CD14-positive monocyte (primary cell): ENCODE results near the gene PLXNA2. TPM values are rescaled to one million over a fixed set of nuclear protein-coding genes. Genes with fewer than 3 reads are reported as not detected.

ENCODE experiments used
- DNase-seq, 3 donors: peaks; one replicate each; pipeline ENCODE4 v3.0.0-alpha.2; 2011 to 2022
- H2AFZ ChIP-seq: 2 replicates; pipeline ENCODE4 v1.6.0; 2012; ENCODE audit warnings: mild to moderate bottlenecking, low read depth, low read length, inconsistent platforms; ENCODE audit not compliant: insufficient read depth, poor library complexity, severe bottlenecking
- H3K27ac ChIP-seq, 2 donors: 1 replicate in 1 of 2; 2 replicates in 1 of 2; pipeline ENCODE4 v1.5.1; 2012 to 2013; ENCODE audit warnings: low read length in 2 of 2, control low read depth in 1 of 2, inconsistent platforms in 1 of 2, low read depth in 1 of 2, mild to moderate bottlenecking in 1 of 2
- H3K27me3 ChIP-seq, 2 donors: one replicate each; pipeline versions ENCODE4 v1.6.0 to v1.6.1; 2011 to 2013; ENCODE audit warnings: low read length in 2 of 2; ENCODE audit not compliant: control insufficient read depth in 2 of 2, insufficient read depth in 2 of 2
- H3K36me3 ChIP-seq, 2 donors: replicated peaks in 1 of 2; 1 replicate in 1 of 2; 2 replicates in 1 of 2; pipeline versions ENCODE4 v1.5.1 to v1.6.1; 2012 to 2013; ENCODE audit warnings: low read length in 2 of 2, control low read depth in 1 of 2, inconsistent platforms in 1 of 2, mild to moderate bottlenecking in 1 of 2; ENCODE audit not compliant: insufficient read depth in 2 of 2, control insufficient read depth in 1 of 2
- H3K4me1 ChIP-seq, 2 donors: 1 replicate in 1 of 2; 2 replicates in 1 of 2; pipeline versions ENCODE4 v1.5.1 to v1.6.1; 2012 to 2013; ENCODE audit warnings: low read length in 2 of 2, control low read depth in 1 of 2, inconsistent platforms in 1 of 2, mild to moderate bottlenecking in 1 of 2, moderate library complexity in 1 of 2; ENCODE audit not compliant: insufficient read depth in 2 of 2, control insufficient read depth in 1 of 2
- H3K4me2 ChIP-seq: replicated peaks from 2 replicates; pipeline ENCODE3; 2012; ENCODE audit warnings: low read length, moderate library complexity, mild to moderate bottlenecking; ENCODE audit not compliant: poor library complexity, severe bottlenecking; ENCODE audit errors: extremely low read depth
- H3K4me3 ChIP-seq, 3 experiments: fragments of 200-600 bp in 1 of 3; sonication (generic) in 1 of 3; replicated peaks in 1 of 3; 1 replicate in 2 of 3; 2 replicates in 1 of 3; pipeline ENCODE4 v1.5.1; 2011 to 2013; ENCODE audit warnings: low read length in 3 of 3, mild to moderate bottlenecking in 3 of 3, control low read depth in 2 of 3, low read depth in 2 of 3, inconsistent platforms in 1 of 3, moderate library complexity in 1 of 3
- H3K79me2 ChIP-seq: 2 replicates; pipeline ENCODE4 v1.6.0; 2012; ENCODE audit warnings: mild to moderate bottlenecking, control low read depth, inconsistent platforms, low read length, moderate library complexity; ENCODE audit not compliant: insufficient read depth
- H3K9ac ChIP-seq: 2 replicates; pipeline ENCODE4 v1.6.0; 2017; ENCODE audit warnings: low read length, mild to moderate bottlenecking; ENCODE audit not compliant: insufficient read depth, poor library complexity, severe bottlenecking
- H3K9me3 ChIP-seq, 2 donors: replicated peaks in 1 of 2; 1 replicate in 1 of 2; 2 replicates in 1 of 2; pipeline versions ENCODE4 v1.5.1 to v1.6.1; 2012 to 2013; ENCODE audit warnings: low read length in 2 of 2, control low read depth in 1 of 2; ENCODE audit not compliant: control insufficient read depth in 1 of 2, insufficient read depth in 1 of 2
- H4K20me1 ChIP-seq: 2 replicates; pipeline ENCODE4 v1.6.0; 2012; ENCODE audit warnings: mild to moderate bottlenecking, low read length, control low read depth, moderate library complexity; ENCODE audit not compliant: insufficient read depth
- H3K27ac Mint-ChIP-seq, 7 donors: one replicate each; pipeline ENCODE4 v1.8.0; 2020; ENCODE audit warnings: mild to moderate bottlenecking in 7 of 7, mixed read lengths in 7 of 7, moderate library complexity in 6 of 7, inconsistent platforms in 2 of 7
- H3K27me3 Mint-ChIP-seq, 3 donors: one replicate each; pipeline ENCODE4 v1.8.0; 2021 to 2022; ENCODE audit warnings: low read depth in 3 of 3, mild to moderate bottlenecking in 3 of 3, mixed read lengths in 3 of 3, moderate library complexity in 3 of 3, inconsistent platforms in 1 of 3
- H3K36me3 Mint-ChIP-seq, 2 donors: one replicate each; pipeline ENCODE4 v1.8.0; 2020; ENCODE audit warnings: mixed read lengths in 2 of 2, inconsistent platforms in 1 of 2, mild to moderate bottlenecking in 1 of 2
- H3K4me1 Mint-ChIP-seq: one replicate; pipeline ENCODE4 v1.8.0; 2020; ENCODE audit warnings: mild to moderate bottlenecking, mixed read lengths
- H3K4me3 Mint-ChIP-seq, 2 donors: one replicate each; pipeline ENCODE4 v1.8.0; 2020; ENCODE audit warnings: mild to moderate bottlenecking in 2 of 2, mixed read lengths in 2 of 2, moderate library complexity in 1 of 2
- H3K9me3 Mint-ChIP-seq, 7 donors: one replicate each; pipeline ENCODE4 v1.8.0; 2020 to 2022; ENCODE audit warnings: mixed read lengths in 7 of 7, mild to moderate bottlenecking in 6 of 7, moderate library complexity in 6 of 7, inconsistent platforms in 2 of 7
- CTCF ChIP-seq: fragments of 200-600 bp; IDR thresholded peaks from one replicate; pipeline ENCODE4 v1.8.0; 2022; ENCODE audit warnings: antibody characterized with exemption, mild to moderate bottlenecking
- WGBS: methylation state at CpG from one replicate; pipeline ENCODE4 v1.1.5; 2013; ENCODE audit warnings: missing lambda C conversion rate; ENCODE audit not compliant: insufficient coverage; 5-methylcytosine and 5-hydroxymethylcytosine counted together
- intact Hi-C, 2 donors: fragments of 100-400 bp; cut with micrococcal nuclease; formaldehyde crosslinking; loops; one replicate each; pipeline versions ENCODE4 v1.15.0 to v1.15.1; 2023
- polyA plus RNA-seq, 3 donors: library from polyadenylated mRNA; depleted of rRNA in 1 of 3; unstranded in 2 of 3; stranded (reverse) in 1 of 3; fragments of 300-500 nt in 2 of 3; fragments of >200 nt in 1 of 3; fragmentation: Illumina TruSeq in 2 of 3; gene quantifications; 1 replicate in 2 of 3; 2 replicates in 1 of 3; pipeline ENCODE4 v1.2.3, GENCODE V29; 2012 to 2021

Gene PLXNA2
- polyA plus RNA-seq, 3 donors = 0.75 to 2.1 (median 1.1) TPM

GRCh38 chr1:208218237-208219097 is 25.7 kb downstream of the PLXNA2 start:
- WGBS = 96% methylated on average over 9 of the region's 12 CpGs
- no peak overlapping the region for H2AFZ ChIP-seq
- no peaks in the 10 kb centered on the region for H3K9me3 ChIP-seq
- H3K27ac Mint-ChIP-seq = no peak overlapping the region
- no peaks in the 10 kb centered on the region for H3K79me2 ChIP-seq
- peaks cover 5 to 9% of the 10 kb centered on the region in 2 donors for H3K36me3 Mint-ChIP-seq
- no peaks in the 10 kb centered on the region for H3K27me3 ChIP-seq
- H3K27ac ChIP-seq = no peak overlapping the region
- intact Hi-C loops = no loop called here
- no peak overlapping the region for H3K4me3 Mint-ChIP-seq
- TF ChIP-seq CTCF = no peak
- H4K20me1 ChIP-seq = no peaks in the 10 kb centered on the region
- H3K4me1 Mint-ChIP-seq = peaks cover 19% of the 10 kb centered on the region
- no peaks in the 10 kb centered on the region for H3K36me3 ChIP-seq
- no peak overlapping the region for H3K4me2 ChIP-seq
- H3K9me3 Mint-ChIP-seq = no peaks in the 10 kb centered on the region
- no peak for DNase-seq
- H3K9ac ChIP-seq = no peak overlapping the region
- H3K4me3 ChIP-seq = no peak overlapping the region
- peaks cover 4 to 7% (median 5%) of the 10 kb centered on the region in 3 donors for H3K27me3 Mint-ChIP-seq
- H3K4me1 ChIP-seq = peaks cover 12 to 14% of the 10 kb centered on the region in 2 donors

- no peaks in the 10 kb centered on the region for H3K9me3 Mint-ChIP-seq
- H3K36me3 Mint-ChIP-seq = peaks cover 5 to 9% of the 10 kb centered on the region in 2 donors
- no peaks in the 10 kb centered on the region for H3K36me3 ChIP-seq
- no peaks in the 10 kb centered on the region for H4K20me1 ChIP-seq
- no peaks in the 10 kb centered on the region for H3K27me3 ChIP-seq
- H3K9me3 ChIP-seq = no peaks in the 10 kb centered on the region
- H3K4me1 ChIP-seq = peaks cover 15 to 19% of the 10 kb centered on the region in 2 donors
- H3K9ac ChIP-seq = no peak overlapping the region
- H3K79me2 ChIP-seq = no peaks in the 10 kb centered on the region
- intact Hi-C loops = no loop called here
- H3K4me1 Mint-ChIP-seq = peaks cover 22% of the 10 kb centered on the region
- no peak overlapping the region for H3K27ac Mint-ChIP-seq
- H3K27me3 Mint-ChIP-seq = peaks cover 0 to 7% (median 5%) of the 10 kb centered on the region in 3 donors
- no peak for TF ChIP-seq CTCF
- no peak overlapping the region for H2AFZ ChIP-seq
- no peak overlapping the region for H3K4me3 Mint-ChIP-seq
- 92% methylated on average over 10 of the region's 10 CpGs for WGBS
- no peak overlapping the region for H3K4me2 ChIP-seq
- no peak overlapping the region for H3K27ac ChIP-seq
- H3K4me3 ChIP-seq = no peak overlapping the region
- DNase-seq = no peak
Measured at GRCh38 chr1:208217781-208218180, 26.4 kb downstream of the PLXNA2 start.
